ENCODE results near the gene NTN1. TPM values are rescaled to one million over a fixed set of nuclear protein-coding genes. Genes with fewer than 3 reads are reported as not detected.

NTN1 gene
- total RNA-seq, 1 donor from 2014 or later: 2.5 TPM

DNA sequence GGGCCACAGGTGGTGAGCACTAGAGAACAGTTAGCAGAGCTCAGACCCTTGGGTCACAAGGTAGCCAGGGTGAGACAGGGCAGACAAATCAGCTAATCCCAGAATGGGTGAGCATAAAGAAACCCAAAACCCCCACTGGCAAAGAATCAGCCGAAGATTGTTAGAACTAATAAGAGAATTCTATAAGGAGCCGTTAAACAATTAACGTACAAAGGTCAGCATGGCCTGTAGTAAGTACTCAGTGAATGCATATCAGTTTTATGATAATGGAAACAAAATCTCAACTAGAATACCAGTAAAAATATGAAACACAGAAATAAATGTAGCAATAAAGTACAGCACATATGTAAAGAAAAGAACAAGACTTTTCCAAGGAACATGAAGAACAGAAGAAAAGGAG is 168.6 kb downstream of the NTN1 start:
- no peak for DNase-seq (ENCODE audit: low spot score in 2 of 2, unreplicated experiment in 2 of 2)
- H3K27me3 Mint-ChIP-seq (ENCODE audit: low read depth): peaks cover 12% of the 10 kb centered on the region
- H3K4me1 Mint-ChIP-seq: peaks cover 10% of the 10 kb centered on the region
- H3K4me3 Mint-ChIP-seq: no peak overlapping the region
- no peaks in the 10 kb centered on the region for H3K36me3 Mint-ChIP-seq
- H3K9me3 Mint-ChIP-seq: no peaks in the 10 kb centered on the region
- TF ChIP-seq, protein P1, sequence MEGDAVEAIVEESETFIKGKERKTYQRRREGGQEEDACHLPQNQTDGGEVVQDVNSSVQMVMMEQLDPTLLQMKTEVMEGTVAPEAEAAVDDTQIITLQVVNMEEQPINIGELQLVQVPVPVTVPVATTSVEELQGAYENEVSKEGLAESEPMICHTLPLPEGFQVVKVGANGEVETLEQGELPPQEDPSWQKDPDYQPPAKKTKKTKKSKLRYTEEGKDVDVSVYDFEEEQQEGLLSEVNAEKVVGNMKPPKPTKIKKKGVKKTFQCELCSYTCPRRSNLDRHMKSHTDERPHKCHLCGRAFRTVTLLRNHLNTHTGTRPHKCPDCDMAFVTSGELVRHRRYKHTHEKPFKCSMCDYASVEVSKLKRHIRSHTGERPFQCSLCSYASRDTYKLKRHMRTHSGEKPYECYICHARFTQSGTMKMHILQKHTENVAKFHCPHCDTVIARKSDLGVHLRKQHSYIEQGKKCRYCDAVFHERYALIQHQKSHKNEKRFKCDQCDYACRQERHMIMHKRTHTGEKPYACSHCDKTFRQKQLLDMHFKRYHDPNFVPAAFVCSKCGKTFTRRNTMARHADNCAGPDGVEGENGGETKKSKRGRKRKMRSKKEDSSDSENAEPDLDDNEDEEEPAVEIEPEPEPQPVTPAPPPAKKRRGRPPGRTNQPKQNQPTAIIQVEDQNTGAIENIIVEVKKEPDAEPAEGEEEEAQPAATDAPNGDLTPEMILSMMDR (IDR thresholded peaks at IDR 0.05; ENCODE audit: unreplicated experiment): no peak
- H3K27ac Mint-ChIP-seq: no peak overlapping the region

DNA sequence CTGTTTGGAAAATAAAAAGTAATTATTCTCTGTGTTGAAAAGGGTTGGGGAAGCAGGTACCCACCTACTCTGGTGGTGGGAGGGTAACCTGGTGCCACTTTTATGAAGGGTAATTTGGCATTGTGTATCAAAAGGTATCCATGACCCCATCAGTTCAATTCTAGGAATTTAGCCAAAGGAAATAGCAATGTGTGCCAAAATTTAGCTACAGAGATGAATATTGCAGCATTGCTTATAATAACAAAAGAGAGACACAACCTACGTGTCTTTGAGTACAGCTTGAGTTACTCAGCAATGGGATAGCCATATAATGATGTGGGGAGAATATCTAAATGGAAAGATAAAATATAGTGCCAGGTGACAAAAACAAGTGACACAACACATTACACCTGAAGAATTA is 170.7 kb downstream of the NTN1 start:
- Mint-ChIP-seq H3K27ac (no peak overlapping the region), H3K4me1 (peaks cover 11% of the 10 kb centered on the region), H3K4me3 (no peak overlapping the region), H3K36me3 (no peaks in the 10 kb centered on the region), H3K27me3 (ENCODE audit: low read depth) (peaks cover 10% of the 10 kb centered on the region), H3K9me3 (no peaks in the 10 kb centered on the region)
- TF ChIP-seq, protein P1 (IDR thresholded peaks at IDR 0.05; ENCODE audit: unreplicated experiment): no peak
- no peak for DNase-seq (ENCODE audit: low spot score in 2 of 2, unreplicated experiment in 2 of 2)

DNA sequence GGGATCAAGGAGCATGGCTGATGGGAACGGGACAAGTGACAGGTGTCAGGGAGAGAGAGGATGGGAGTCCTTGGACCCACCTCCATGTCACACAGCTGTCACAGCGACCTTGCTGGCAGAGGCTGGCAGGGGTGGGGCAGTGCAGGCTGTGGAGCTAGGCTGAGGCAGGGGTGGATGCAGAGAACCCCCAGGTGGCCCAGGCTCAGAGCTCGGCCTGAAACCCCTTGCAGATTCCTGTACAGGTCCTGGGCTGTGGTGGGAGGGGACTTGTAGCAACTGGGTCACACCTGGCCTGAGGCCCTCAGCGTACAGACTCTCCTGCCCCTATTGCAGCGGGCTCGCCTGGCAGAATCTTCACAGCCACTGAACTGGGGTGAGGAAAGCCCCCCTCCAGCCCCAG is 174.1 kb downstream of the NTN1 start:
- no peak overlapping the region for H3K27ac Mint-ChIP-seq

DNA sequence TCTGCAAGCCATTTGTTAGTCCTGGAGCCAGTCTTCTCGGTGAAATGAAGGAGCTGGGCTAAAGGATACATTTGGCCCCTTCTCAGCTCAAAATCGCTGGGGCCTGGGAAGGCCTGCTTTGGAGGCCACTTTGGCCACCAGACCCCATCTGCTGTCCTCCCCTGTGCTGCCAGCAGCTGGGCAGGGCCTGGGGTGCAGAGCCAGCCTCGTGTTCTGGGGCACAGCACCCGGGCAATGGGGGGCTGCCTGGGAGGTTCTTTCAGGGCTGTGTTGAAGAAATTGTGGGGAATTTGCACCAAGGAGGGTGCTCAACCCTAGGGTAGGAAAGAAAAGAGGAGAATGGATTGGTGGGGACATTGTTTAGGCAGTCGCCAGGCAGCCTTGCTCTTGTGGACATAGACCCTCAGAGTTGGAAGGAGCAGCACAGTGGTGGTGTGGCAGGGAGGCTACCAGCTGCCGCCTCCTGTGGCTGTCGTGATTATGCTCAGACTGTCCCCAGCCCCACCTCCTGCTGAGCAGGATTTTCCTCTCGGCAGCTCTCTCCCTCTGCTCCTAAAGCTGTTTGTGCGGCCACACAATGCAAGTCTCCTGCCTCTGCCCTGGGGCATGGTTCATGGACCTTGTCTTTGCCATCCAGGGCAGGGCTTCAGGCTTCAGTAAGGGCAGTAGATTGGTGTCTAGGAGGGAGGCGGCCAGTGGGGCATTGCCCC is 174.8 kb downstream of the NTN1 start:
- TF ChIP-seq, protein P1 (IDR thresholded peaks at IDR 0.05; ENCODE audit: unreplicated experiment): no peak
- no peak for DNase-seq (ENCODE audit: low spot score in 2 of 2, unreplicated experiment in 2 of 2)
- H3K27me3 Mint-ChIP-seq (ENCODE audit: low read depth): peaks cover 21% of the 10 kb centered on the region
- no peaks in the 10 kb centered on the region for H3K36me3 Mint-ChIP-seq
- H3K27ac Mint-ChIP-seq: no peak overlapping the region
- H3K4me1 Mint-ChIP-seq: peaks cover 11% of the 10 kb centered on the region
- H3K9me3 Mint-ChIP-seq: no peaks in the 10 kb centered on the region
- H3K4me3 Mint-ChIP-seq: no peak overlapping the region

More for the DNA sequence above, 174.1 kb downstream of the NTN1 start:
- Mint-ChIP-seq H3K36me3 (no peaks in the 10 kb centered on the region), H3K9me3 (no peaks in the 10 kb centered on the region), H3K4me1 (peaks cover 11% of the 10 kb centered on the region), H3K27me3 (ENCODE audit: low read depth) (peaks cover 15% of the 10 kb centered on the region), H3K4me3 (no peak overlapping the region)
- TF ChIP-seq, protein P1 (IDR thresholded peaks at IDR 0.05; ENCODE audit: unreplicated experiment): no peak
- no peak for DNase-seq (ENCODE audit: low spot score in 2 of 2, unreplicated experiment in 2 of 2)

DNA sequence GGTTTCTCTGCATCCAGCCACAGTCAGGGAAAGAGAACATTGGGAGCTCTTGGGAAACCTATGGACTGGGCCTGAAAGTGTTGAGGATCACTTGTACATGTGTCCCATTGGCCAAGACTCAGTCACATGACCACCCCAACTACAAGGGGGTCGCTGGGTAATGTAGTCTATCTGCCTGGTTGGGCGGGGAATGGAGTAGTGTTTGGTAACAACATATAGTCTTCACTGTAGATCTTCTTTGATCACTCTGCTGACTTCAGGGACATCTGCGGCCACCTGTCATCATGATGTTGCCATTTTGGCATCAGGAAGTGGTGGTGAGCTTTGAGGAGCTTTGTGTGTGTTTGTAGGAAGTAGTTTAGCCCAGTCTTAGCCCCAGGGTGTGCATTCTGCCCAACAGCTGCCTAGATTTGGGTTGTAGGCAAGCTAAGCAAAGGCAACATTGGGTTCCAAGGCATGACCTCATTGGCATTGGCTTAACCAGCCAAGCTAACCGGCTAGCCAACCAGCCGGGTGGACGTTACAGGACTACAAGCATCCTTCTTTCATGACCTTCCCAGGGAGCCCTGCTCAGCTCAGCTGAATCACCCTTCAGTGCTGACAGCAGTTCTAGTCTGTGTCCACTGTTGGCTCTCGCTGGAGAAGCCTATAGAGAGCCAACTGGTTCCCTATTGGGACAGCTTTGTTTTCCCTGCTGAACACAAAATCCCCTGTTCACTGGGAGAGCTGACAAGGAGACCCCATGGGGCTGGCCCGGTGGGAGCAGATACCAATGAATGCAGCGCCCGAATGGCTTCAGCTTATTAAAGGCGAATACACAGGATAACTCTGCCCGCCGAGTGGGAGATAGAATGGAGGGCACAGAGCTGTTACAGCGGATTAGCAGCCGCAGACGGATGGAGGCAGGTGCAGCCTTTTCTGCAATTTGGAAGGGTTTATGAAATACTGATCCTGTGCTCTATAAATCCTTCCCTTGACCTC is 178.6 kb downstream of the NTN1 start:
- no peak overlapping the region for H3K4me3 Mint-ChIP-seq
- H3K36me3 Mint-ChIP-seq: no peaks in the 10 kb centered on the region
- H3K27ac Mint-ChIP-seq: no peak overlapping the region
- TF ChIP-seq, protein P1 (IDR thresholded peaks at IDR 0.05; ENCODE audit: unreplicated experiment): no peak
- H3K4me1 Mint-ChIP-seq: peaks cover 11% of the 10 kb centered on the region
- no peak for DNase-seq (ENCODE audit: low spot score in 2 of 2, unreplicated experiment in 2 of 2)
- H3K27me3 Mint-ChIP-seq (ENCODE audit: low read depth): peaks cover 32% of the 10 kb centered on the region
- no peaks in the 10 kb centered on the region for H3K9me3 Mint-ChIP-seq
